H1 (cell line): ENCODE measurements around the gene MUC22. TPM values are rescaled to one million over a fixed set of nuclear protein-coding genes. Genes with fewer than 3 reads are reported as not detected.
"Not testable (repeated sequence)": the region's sequence is repeated elsewhere in the genome, so short reads cannot be mapped to it uniquely, and the experiment has no call there.

ENCODE experiments used
- CTCF ChIA-PET: fragments of 300-600 bp; sonication (Branson Sonifier 250); formaldehyde crosslinking; loops from one replicate; lab custom pipeline; 2021; ENCODE audit not compliant: partially characterized antibody; lab: Charles Lee
- POLR2A ChIA-PET: fragments of 300-600 bp; sonication (Branson Sonifier 250); formaldehyde crosslinking; loops from one replicate; lab custom pipeline; 2021; ENCODE audit warnings: inconsistent platforms; ENCODE audit not compliant: partially characterized antibody; lab: Charles Lee
- DNase-seq, 2 experiments: peaks; one replicate each; pipeline versions ENCODE4 v3.0.0 to v3.0.0-alpha.2; 2010 to 2022; ENCODE audit warnings: low spot score in 2 of 2, low read depth in 1 of 2, mixed read lengths in 1 of 2
- FAIRE-seq: peaks from 2 replicates; lab custom pipeline; 2011; peaks lifted over from hg19 to GRCh38; lab: Jason Lieb, UNC
- H2AFZ ChIP-seq: 2 replicates; pipeline ENCODE4 v1.8.1; 2012; ENCODE audit warnings: low read length, inconsistent platforms
- H2AK5ac ChIP-seq: 2 replicates; pipeline ENCODE4 v1.6.1; 2013; ENCODE audit warnings: low read depth, low read length
- H2BK120ac ChIP-seq: replicated peaks from 2 replicates; pipeline ENCODE3; 2013; ENCODE audit warnings: low read depth, low read length, inconsistent platforms
- H2BK12ac ChIP-seq: 2 replicates; pipeline ENCODE4 v1.6.1; 2013; ENCODE audit warnings: low read depth, low read length
- H2BK15ac ChIP-seq: 2 replicates; pipeline ENCODE4 v1.6.1; 2013; ENCODE audit warnings: low read length
- H2BK20ac ChIP-seq: 2 replicates; pipeline ENCODE4 v1.6.1; 2013; ENCODE audit warnings: low read length
- H2BK5ac ChIP-seq: 2 replicates; pipeline ENCODE4 v1.6.1; 2013; ENCODE audit warnings: low read depth, low read length
- H3K14ac ChIP-seq: 2 replicates; pipeline ENCODE4 v1.6.1; 2013; ENCODE audit warnings: inconsistent platforms; ENCODE audit not compliant: insufficient read length
- H3K18ac ChIP-seq: 2 replicates; pipeline ENCODE4 v1.6.1; 2013; ENCODE audit warnings: low read length; ENCODE audit errors: extremely low read depth
- H3K23ac ChIP-seq: 2 replicates; pipeline ENCODE4 v1.6.1; 2013; ENCODE audit warnings: inconsistent platforms; ENCODE audit not compliant: insufficient read length
- H3K23me2 ChIP-seq: 2 replicates; pipeline ENCODE4 v1.6.1; 2013; ENCODE audit warnings: low read depth, low read length
- H3K27ac ChIP-seq: 2 replicates; pipeline ENCODE4 v1.6.1; 2011; ENCODE audit warnings: low read depth, low read length, inconsistent platforms
- H3K27me3 ChIP-seq, 4 experiments: replicated peaks in 1 of 4; 1 replicate in 1 of 4; 2 replicates in 3 of 4; pipeline versions ENCODE4 v1.6.1 to v1.8.1; 2011 to 2013; ENCODE audit warnings: low read length in 3 of 4, mild to moderate bottlenecking in 3 of 4, inconsistent platforms in 2 of 4, mixed read lengths in 2 of 4, moderate library complexity in 1 of 4; ENCODE audit not compliant: control insufficient read depth in 3 of 4, insufficient read depth in 3 of 4; ENCODE audit errors: extremely low read depth in 1 of 4
- H3K36me3 ChIP-seq, 4 experiments: 2 replicates each; pipeline versions ENCODE4 v1.6.1 to v1.8.1; 2011 to 2013; ENCODE audit warnings: mild to moderate bottlenecking in 4 of 4, low read length in 3 of 4, moderate library complexity in 2 of 4, control low read depth in 1 of 4, inconsistent platforms in 1 of 4; ENCODE audit not compliant: insufficient read depth in 4 of 4, control insufficient read depth in 2 of 4
- H3K4ac ChIP-seq: replicated peaks from 2 replicates; pipeline ENCODE3; 2013; ENCODE audit warnings: low read length, low read depth, mixed read lengths, inconsistent platforms; ENCODE audit not compliant: insufficient read length
- H3K4me1 ChIP-seq, 4 experiments: replicated peaks in 1 of 4; 1 replicate in 1 of 4; 2 replicates in 3 of 4; pipeline versions ENCODE4 v1.6.1 to v1.8.1; 2011 to 2013; ENCODE audit warnings: low read length in 3 of 4, inconsistent platforms in 2 of 4, mixed read lengths in 1 of 4; ENCODE audit not compliant: insufficient read depth in 4 of 4, control insufficient read depth in 3 of 4
- H3K4me2 ChIP-seq, 2 experiments: 2 replicates each; pipeline versions ENCODE4 v1.6.1 to v1.8.1; 2011 to 2013; ENCODE audit warnings: low read depth in 2 of 2, low read length in 2 of 2, control low read depth in 1 of 2, inconsistent platforms in 1 of 2, mild to moderate bottlenecking in 1 of 2; ENCODE audit not compliant: insufficient read depth in 1 of 2
- H3K4me3 ChIP-seq, 4 experiments: fragments of 200-600, 300-600 bp in 1 of 4; sonication (generic), shearing (Covaris generic), sonication (Bioruptor Twin) in 1 of 4; 2 replicates each; pipeline versions ENCODE4 v1.5.1 to v1.8.1; 2011 to 2016; ENCODE audit warnings: low read length in 4 of 4, low read depth in 3 of 4, control low read depth in 2 of 4, inconsistent platforms in 2 of 4, mild to moderate bottlenecking in 2 of 4, mixed read lengths in 1 of 4, moderate library complexity in 1 of 4; ENCODE audit not compliant: insufficient read depth in 2 of 4; ENCODE audit errors: extremely low read depth in 1 of 4
- H3K56ac ChIP-seq: replicated peaks from 2 replicates; pipeline ENCODE3; 2013; ENCODE audit warnings: low read depth, mild to moderate bottlenecking, mixed read lengths, low read length, inconsistent platforms; ENCODE audit not compliant: insufficient read length
- H3K79me1 ChIP-seq: 2 replicates; pipeline ENCODE4 v1.6.1; 2013; ENCODE audit warnings: low read depth, low read length, control low read depth
- H3K79me2 ChIP-seq, 2 experiments: 2 replicates each; pipeline versions ENCODE4 v1.6.1 to v1.8.1; 2012 to 2013; ENCODE audit warnings: low read length in 2 of 2, mild to moderate bottlenecking in 2 of 2, inconsistent platforms in 1 of 2; ENCODE audit not compliant: insufficient read depth in 2 of 2, control insufficient read depth in 1 of 2
- H3K9ac ChIP-seq, 4 experiments: replicated peaks in 1 of 4; 1 replicate in 1 of 4; 2 replicates in 3 of 4; pipeline versions ENCODE4 v1.6.1 to v1.8.1; 2011 to 2013; ENCODE audit warnings: low read depth in 3 of 4, low read length in 3 of 4, control low read depth in 2 of 4, mild to moderate bottlenecking in 2 of 4, moderate library complexity in 2 of 4, inconsistent platforms in 1 of 4; ENCODE audit errors: extremely low read depth in 1 of 4
- H3K9me3 ChIP-seq, 2 experiments: 2 replicates each; pipeline versions ENCODE4 v1.6.1 to v1.8.1; 2012 to 2013; ENCODE audit warnings: mild to moderate bottlenecking in 2 of 2, moderate library complexity in 2 of 2, control low read depth in 1 of 2, inconsistent platforms in 1 of 2, low read depth in 1 of 2, low read length in 1 of 2, mixed read lengths in 1 of 2; ENCODE audit not compliant: insufficient read depth in 2 of 2
- H4K20me1 ChIP-seq, 2 experiments: replicated peaks in 1 of 2; 2 replicates each; pipeline versions ENCODE3 to v1.8.1; 2011 to 2013; ENCODE audit warnings: inconsistent platforms in 2 of 2, low read length in 2 of 2, mild to moderate bottlenecking in 1 of 2; ENCODE audit not compliant: insufficient read depth in 2 of 2, control insufficient read depth in 1 of 2
- H4K5ac ChIP-seq: 2 replicates; pipeline ENCODE4 v1.6.1; 2013; ENCODE audit warnings: low read length, low read depth, mixed read lengths, inconsistent platforms; ENCODE audit not compliant: insufficient read length
- H4K8ac ChIP-seq: 2 replicates; pipeline ENCODE4 v1.8.0; 2013; ENCODE audit warnings: mild to moderate bottlenecking, moderate library complexity, low read length, inconsistent platforms; ENCODE audit not compliant: insufficient read depth; ENCODE audit errors: extremely low read depth
- H4K91ac ChIP-seq: replicated peaks from 2 replicates; pipeline ENCODE3; 2013; ENCODE audit warnings: low read length, mixed read lengths, inconsistent platforms; ENCODE audit not compliant: insufficient read length
- WGBS, 2 experiments: shearing (Covaris generic) in 1 of 2; methylation state at CpG; one replicate each; pipeline versions ENCODE4 v1.1.6 to v1.1.7; 2013 to 2015; ENCODE audit warnings: low lambda C conversion rate in 2 of 2, mixed read lengths in 2 of 2, inconsistent platforms in 1 of 2, low coverage in 1 of 2, missing lambda C conversion rate in 1 of 2; ENCODE audit not compliant: insufficient replicate concordance in 2 of 2, insufficient coverage in 1 of 2, insufficient read length in 1 of 2; ENCODE audit errors: extremely low coverage in 1 of 2, missing lambda C conversion rate in 1 of 2; 5-methylcytosine and 5-hydroxymethylcytosine counted together
- polyA plus RNA-seq, 7 experiments: library from polyadenylated mRNA; depleted of rRNA in 3 of 7; stranded (reverse) in 5 of 7; unstranded in 2 of 7; fragments of >200 nt in 5 of 7; fragments of 200-250 nt in 2 of 7; gene quantifications; 1 replicate in 5 of 7; 2 replicates in 1 of 7; 4 replicates in 1 of 7; pipeline versions ENCODE4 v1.2.1 to v1.2.3, GENCODE V29; 2011 to 2013; ENCODE audit warnings: missing spikeins in 2 of 7, mixed read lengths in 2 of 7
- total RNA-seq: library from RNA; stranded (reverse); fragmentation: NEBNext Ultra II Directional; extraction: Animal tissue kit (Norgen Biotek cat#: 25700); gene quantifications from 2 replicates; pipeline ENCODE4 v1.2.1, GENCODE V29; 2021

The MUC22 gene
- total and polyA plus RNA-seq, 2 of the 8 experiments (the other 6 are each of a cell fraction or from before 2014, with no cell fraction given): 0.02 TPM; not detected in 1

DNA sequence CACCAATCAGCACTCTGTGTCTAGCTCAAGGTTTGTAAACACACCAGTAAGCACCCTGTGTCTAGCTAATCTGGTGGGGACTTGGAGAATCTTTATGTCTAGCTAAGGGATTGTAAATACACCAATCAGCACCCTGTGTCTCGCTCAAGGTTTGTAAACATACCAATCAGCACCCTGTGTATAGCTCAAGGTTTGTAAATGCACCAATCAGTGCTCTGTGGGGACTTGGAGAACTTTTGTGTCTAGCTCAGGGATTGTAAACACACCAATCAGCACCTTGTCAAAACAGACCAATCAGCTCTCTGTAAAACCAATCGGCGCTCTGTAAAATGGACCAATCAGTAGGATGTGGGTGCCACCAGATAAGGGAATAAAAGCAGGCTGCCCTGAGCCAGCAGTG lies 7.2 kb downstream of the MUC22 start:
- not testable (repeated sequence) for H3K27ac ChIP-seq, H3K4ac ChIP-seq, H2BK120ac ChIP-seq, H2AFZ ChIP-seq, H2BK12ac ChIP-seq, H2AK5ac ChIP-seq, H4K5ac ChIP-seq, H3K79me2 ChIP-seq, H2BK5ac ChIP-seq, FAIRE-seq, H4K20me1 ChIP-seq, H3K4me1 ChIP-seq, H3K27me3 ChIP-seq, DNase-seq, H3K23me2 ChIP-seq, H3K79me1 ChIP-seq, H3K14ac ChIP-seq, H2BK15ac ChIP-seq, H3K23ac ChIP-seq, H3K9ac ChIP-seq, H4K8ac ChIP-seq, H3K4me2 ChIP-seq, H3K4me3 ChIP-seq, H3K36me3 ChIP-seq, H3K18ac ChIP-seq, H4K91ac ChIP-seq, H2BK20ac ChIP-seq, H3K56ac ChIP-seq
- ChIA-PET POLR2A (interaction anchor here (0.7 kb wide), 1 partner anchor 58 kb away, joined by 3 read pairs; no protein-coding TSS in a partner anchor), CTCF (interaction anchor here (0.7 to 2.9 kb wide), 4 partner anchors 9 to 210 kb away, joined by 3 to 12 read pairs (median 6); no protein-coding TSS in a partner anchor)
- WGBS, 2 experiments: 86% methylated on average over 3 of the region's 3 CpGs; no CpG with 5 or more reads in 1 of the 2 experiments
- peaks cover 6 to 11% of the 10 kb centered on the region in 2 experiments; a peak in 2 of 4 replicates for H3K9me3 ChIP-seq
